GM12801 (cell line): ENCODE data around the gene ALG6.

Experiments
- TF ChIP-seq, protein P1 (sequence below): IDR thresholded peaks from one replicate; pipeline ENCODE4 v1.5.1; 2011; ENCODE audit warnings: control low read depth; ENCODE audit not compliant: insufficient read length; ENCODE audit errors: extremely low read depth

ALG6 gene

DNA sequence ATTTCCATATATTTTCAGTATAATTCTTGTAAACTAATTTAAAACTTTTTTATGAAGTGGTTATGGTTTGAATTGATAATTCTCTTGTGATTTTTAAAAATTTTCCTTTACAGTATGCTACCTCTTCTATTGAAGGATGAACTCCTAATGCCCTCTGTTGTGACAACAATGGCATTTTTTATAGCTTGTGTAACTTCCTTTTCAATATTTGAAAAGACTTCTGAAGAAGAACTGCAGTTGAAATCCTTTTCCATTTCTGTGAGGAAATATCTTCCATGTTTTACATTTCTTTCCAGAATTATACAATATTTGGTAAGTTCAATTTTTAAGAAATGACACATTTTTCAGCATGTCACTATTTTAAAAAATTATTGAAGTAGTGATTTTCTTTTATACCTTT lies 61.4 kb downstream of the ALG6 start:
- TF ChIP-seq, protein P1, sequence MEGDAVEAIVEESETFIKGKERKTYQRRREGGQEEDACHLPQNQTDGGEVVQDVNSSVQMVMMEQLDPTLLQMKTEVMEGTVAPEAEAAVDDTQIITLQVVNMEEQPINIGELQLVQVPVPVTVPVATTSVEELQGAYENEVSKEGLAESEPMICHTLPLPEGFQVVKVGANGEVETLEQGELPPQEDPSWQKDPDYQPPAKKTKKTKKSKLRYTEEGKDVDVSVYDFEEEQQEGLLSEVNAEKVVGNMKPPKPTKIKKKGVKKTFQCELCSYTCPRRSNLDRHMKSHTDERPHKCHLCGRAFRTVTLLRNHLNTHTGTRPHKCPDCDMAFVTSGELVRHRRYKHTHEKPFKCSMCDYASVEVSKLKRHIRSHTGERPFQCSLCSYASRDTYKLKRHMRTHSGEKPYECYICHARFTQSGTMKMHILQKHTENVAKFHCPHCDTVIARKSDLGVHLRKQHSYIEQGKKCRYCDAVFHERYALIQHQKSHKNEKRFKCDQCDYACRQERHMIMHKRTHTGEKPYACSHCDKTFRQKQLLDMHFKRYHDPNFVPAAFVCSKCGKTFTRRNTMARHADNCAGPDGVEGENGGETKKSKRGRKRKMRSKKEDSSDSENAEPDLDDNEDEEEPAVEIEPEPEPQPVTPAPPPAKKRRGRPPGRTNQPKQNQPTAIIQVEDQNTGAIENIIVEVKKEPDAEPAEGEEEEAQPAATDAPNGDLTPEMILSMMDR: no peak

DNA sequence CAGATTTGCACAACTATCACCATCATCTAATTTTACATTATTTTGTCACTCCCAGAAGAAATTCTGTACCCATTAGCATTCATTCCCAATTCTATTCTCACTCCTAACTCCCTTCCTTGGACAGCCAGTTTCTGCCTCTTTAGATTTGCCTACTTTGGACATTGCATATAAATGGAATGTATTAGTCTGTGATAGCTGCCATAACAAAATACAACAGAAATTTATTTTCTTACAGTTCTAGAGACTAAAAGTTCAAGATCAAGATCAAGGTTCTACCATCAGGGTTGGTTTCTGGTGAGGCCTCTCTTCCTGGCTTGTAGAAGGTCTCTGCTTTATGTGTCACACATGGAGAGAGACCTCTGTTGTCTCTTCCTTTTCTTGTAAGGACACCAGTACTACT lies 61.9 kb downstream of the ALG6 start:
- TF ChIP-seq, protein P1: no peak

DNA sequence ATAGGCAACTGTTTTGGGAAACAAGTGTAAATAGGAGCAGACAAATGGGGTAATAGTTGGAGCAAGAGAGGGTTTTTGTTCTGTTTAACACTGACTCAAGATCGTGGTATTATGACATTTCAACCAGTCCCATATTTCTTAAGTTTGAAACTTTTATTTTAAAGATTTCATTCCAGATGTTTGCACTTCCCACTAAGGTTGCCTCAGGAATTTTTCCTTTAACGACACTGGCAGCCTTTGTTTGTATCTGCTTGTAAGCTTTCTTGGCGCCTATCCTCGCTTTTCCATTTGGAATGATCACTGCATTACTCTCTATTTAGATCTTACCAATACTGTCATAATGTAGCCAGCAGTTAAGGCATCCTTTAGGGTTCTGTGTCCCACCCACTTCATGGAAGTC lies 67.7 kb downstream of the ALG6 start:
- TF ChIP-seq, protein P1: no peak

DNA sequence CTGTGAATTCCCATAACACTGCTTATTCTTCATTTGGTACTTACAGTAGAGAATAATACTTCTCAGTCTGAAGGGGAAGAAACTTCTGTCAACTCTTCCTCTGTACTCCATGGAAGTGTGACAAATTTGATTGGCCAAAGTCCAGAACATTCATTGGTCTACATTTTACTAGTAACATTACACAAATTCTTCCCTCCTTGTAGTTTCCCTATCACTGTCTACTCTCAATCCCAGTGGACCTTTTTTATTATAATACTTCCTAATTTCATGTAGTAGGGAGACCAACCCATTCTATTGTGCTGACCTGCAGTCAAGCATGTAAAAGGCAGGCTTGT lies 74.7 kb downstream of the ALG6 start:
- TF ChIP-seq, protein P1: no peak

DNA sequence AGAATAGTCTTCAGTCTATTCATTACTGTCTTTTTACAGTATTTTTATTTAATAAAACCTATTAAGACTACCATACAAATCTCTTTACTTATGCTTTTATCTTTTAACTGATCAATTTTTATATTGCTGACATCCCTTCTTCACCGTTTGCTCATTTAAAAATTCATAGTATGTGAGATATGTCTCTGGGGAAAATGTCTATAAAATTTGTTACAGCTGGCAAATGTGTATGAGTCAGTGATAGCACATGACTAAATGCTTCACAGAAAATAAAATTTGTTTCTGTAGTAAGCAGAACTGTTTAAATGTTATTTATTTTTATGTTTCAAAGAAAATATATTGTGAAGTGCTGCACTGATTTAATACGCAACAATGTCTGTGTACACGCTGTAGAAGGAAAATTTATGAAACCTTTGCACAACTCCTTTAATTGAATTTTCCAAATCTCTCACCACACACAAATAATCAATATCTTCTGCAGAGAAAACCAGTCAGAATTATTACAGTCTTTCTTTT lies 81.4 kb downstream of the ALG6 start:
- TF ChIP-seq, protein P1: no peak

DNA sequence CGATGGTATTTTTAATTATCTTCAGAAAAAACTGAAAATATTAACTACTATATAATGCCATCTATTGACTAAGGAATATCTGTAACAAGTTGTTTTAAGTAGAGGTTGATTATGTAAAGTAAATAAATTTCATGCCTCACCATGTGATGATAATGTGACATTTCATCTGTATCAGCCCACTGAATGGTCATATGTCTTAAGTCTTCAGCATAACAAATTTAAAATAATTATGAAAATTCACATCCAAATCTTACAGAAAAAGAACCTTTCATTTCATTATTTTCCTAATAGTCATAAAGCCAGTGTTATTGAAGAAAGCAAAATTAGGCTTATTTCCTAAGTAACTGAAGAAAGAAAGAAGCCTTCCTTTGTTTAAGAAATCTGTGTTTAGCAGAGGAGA lies 83.0 kb downstream of the ALG6 start:
- TF ChIP-seq, protein P1: no peak

DNA sequence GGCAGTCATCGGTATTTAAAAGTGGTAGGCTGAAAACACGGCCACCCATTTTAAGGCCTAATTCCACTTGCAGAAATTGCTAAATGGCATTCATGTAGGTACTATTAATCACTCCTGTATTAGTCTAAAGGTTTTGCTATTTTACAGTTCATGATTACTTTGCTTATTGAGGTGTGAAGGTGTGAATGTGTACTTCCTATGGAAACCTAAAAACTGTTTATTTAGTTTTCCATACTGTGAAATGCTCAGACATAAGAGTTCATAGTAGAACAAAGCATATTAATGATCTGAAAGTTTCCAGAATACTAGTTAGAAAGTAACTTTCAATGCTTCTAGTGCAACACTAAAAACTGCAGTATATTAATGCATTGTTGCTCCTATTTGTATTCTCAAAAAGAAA lies 85.8 kb downstream of the ALG6 start:
- TF ChIP-seq, protein P1: no peak

DNA sequence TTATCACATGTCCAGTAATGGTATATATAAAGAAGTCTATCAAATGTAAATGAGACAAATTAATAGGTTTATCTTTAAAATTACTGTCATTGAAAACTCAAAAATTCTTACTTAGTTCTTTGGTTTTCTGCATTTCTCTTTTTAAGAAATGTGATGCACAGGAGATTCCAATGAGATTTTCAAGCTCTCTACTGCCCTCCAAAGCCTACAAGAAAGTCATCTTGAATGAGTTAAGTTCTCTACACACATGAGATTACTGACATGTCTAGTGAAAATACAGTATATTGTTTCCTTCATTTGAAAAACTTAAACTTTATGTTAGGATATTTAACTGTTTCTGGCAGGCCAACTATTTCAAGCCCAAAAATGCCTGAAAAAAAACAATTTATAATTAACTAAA lies 86.8 kb downstream of the ALG6 start:
- TF ChIP-seq, protein P1: no peak
